Activated T-helper 1 cell treated with Interleukin-2 at 50 U/mL for 16 hours (primary cell): ENCODE results near the gene PSMA5.

ENCODE experiments used
- DNase-seq: peaks from one replicate; pipeline ENCODE4 v3.0.0-alpha.2; 2020; ENCODE audit warnings: low read depth

The PSMA5 gene

GRCh38 chr1:109367626-109368025 lies 58.6 kb downstream of the PSMA5 start:
- no peak for DNase-seq

GRCh38 chr1:109365642-109366204 lies 60.5 kb downstream of the PSMA5 start:
- no peak for DNase-seq

DNA sequence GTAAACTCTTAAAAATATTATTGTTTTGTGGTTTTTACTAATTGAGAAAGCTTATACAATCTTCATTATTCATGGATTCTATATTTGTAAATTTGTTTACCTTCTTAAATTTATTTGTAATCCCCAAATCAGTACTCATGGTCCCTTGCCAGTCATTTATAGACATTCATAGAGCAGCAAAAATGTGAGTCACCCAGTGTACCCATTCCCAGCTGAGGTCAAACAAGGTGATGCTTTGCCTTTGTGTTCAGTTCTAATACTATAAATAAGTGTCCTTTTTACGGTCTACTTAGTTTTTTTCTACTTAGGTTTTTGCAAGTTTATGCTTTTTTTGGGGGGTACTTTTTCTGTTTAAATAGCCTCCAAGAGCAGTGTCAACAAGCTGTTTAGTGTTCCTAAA lies 64.6 kb downstream of the PSMA5 start:
- no peak for DNase-seq

GRCh38 chr1:109361069-109361468 lies 65.2 kb downstream of the PSMA5 start:
- DNase-seq = no peak

DNA sequence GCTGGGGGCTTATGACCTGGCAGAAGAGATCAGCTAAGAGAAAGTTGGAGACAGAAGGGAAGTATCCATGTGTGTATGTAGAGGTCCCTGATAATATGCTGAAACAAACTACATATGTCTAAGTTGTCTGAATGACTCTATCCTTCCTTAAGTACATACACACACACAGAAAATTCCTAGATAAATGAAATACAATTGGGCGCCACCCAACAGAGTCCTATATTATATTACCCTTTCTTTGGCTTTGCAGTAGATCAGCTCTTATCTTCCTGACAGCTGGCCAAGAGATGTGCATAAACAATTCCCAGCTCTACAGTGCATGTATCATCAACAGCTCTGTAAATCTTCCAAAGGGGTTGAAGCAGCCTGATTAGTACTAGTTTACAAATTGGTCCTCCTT lies 68.6 kb downstream of the PSMA5 start:
- DNase-seq = no peak

DNA sequence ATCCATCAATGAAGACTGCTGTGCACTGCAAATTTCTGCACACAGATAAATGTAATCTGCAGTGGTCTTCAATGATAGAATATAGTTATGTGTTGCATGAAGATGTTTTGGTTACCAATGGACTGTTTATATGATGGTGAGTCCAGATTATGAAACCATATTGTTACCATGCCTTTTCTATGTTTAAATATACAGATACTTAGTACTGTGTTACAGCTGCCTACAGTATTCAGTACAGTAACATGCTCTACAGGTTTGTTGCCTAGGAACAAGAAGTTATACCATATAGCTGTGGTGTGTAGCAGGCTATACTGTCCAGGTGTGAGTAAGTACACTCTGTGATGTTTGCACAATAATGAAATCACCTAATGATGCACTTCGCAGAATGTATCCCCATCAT lies 69.3 kb downstream of the PSMA5 start:
- DNase-seq = no peak

DNA sequence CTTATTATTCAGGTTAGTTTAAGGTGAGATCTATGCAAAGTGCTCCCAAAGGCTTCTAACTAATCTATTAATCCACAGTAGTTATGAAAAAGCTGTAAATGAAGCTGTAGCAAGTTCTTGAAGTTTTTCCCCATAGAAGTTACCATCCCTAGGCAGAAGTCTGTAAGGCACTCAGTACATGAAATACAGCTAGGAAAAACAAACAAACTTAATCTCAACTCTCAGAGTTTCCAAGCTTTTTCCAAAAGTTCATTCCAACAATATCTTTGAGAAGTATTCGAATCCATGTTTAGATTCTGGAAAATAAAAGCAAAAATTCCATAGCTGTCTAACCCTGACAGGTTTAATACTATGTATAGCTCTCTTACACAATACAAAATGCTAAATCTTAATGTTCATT lies 69.7 kb downstream of the PSMA5 start:
- DNase-seq = no peak

DNA sequence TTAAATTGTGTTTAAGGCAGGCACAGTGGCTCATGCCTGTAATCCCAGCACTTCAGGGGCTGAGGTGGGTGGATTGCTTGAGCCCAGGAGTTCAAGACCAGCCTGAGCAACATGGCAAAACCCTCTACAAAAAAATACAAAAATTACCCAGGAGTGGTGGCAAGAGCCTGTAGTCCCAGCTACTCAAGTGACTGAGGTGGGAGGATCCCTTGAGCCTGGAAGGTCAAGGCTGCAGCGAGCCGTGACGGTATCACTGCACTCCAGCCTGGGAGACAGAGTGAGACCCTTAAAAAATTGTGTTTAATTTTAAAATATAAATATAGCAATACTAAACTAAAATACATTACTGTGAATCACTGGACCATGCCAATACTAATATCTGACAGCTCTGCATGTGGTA lies 71.3 kb downstream of the PSMA5 start:
- no peak for DNase-seq

DNA sequence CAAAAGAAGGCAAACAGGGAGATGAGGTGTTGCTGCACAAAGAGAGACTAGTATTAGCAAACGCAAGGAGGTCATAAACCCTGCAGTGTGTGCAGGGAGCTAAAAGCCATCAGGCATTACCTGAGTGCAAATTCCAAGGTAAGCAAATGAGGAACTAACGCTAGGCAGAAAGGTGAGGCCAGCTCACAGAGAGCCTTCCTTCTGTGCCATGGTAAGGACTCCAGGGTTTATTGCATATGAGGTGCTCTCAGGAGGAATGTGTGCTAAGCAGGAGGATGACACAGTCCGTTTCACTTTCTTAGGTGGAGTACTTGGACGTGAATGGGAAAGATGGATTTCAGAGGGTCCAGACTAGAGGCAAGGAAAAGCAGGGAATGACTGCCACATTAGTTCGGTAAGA lies 74.8 kb downstream of the PSMA5 start:
- DNase-seq = no peak

DNA sequence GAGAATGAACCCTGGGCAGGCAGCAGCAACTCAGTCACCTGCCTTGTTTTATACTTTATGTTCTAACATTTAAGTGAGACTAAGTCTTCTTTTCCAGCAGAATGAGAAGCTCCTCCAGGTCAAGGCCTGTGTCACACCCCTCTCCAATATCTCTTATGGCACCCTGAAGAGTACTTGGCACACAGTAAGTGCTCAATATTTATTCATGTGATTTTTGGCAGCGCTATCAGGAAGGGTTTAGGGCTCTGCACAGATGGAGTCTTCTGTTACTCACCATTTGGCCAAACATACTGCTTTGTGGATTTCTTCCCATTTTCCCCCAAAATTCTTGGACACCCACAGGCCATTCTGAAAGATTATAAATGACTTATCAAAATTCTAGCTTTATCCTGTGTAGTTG lies 75.6 kb downstream of the PSMA5 start:
- DNase-seq = no peak

- no peak for DNase-seq
Measured at GRCh38 chr1:109350182-109350581, 76.1 kb downstream of the PSMA5 start.
